Activated T-helper 17 cell treated with anti-CD3 and anti-CD28 coated beads, Interleukin-2, amount 50 U/mL, for 72 hours (primary cell): ENCODE measurements around the gene TPR. TPM values are rescaled to one million over a fixed set of nuclear protein-coding genes. Genes with fewer than 3 reads are reported as not detected.

Experiments used
- ATAC-seq: fragments of 150-1000 bp; cut with Tn5 transposase; replicated peaks from 2 replicates; pipeline ENCODE4 v1.10.0; 2021; ENCODE audit warnings: mild to moderate bottlenecking, moderate library complexity
- H3K27ac Mint-ChIP-seq: one replicate; pipeline ENCODE4 v1.8.0; 2022; ENCODE audit warnings: mixed read lengths
- H3K27me3 Mint-ChIP-seq: one replicate; pipeline ENCODE4 v1.8.0; 2022; ENCODE audit warnings: mixed read lengths
- H3K36me3 Mint-ChIP-seq: one replicate; pipeline ENCODE4 v1.8.0; 2022; ENCODE audit warnings: low read depth, mild to moderate bottlenecking, mixed read lengths
- H3K4me1 Mint-ChIP-seq: one replicate; pipeline ENCODE4 v1.8.0; 2022; ENCODE audit warnings: mixed read lengths
- H3K4me3 Mint-ChIP-seq: one replicate; pipeline ENCODE4 v1.8.0; 2022; ENCODE audit warnings: mild to moderate bottlenecking, mixed read lengths
- H3K9me3 Mint-ChIP-seq: one replicate; pipeline ENCODE4 v1.8.0; 2022; ENCODE audit warnings: mixed read lengths
- total RNA-seq, 2 donors: library from RNA; stranded (reverse); gene quantifications; one replicate each; pipeline ENCODE4 v1.2.3, GENCODE V29; 2022

Gene TPR
- total RNA-seq, 2 donors from 2014 or later: 147 to 156 TPM

- peaks cover 29% of the 10 kb centered on the region for H3K36me3 Mint-ChIP-seq
- no peak overlapping the region for H3K27ac Mint-ChIP-seq
- ATAC-seq: peak; percentile 75
Measured at GRCh38 chr1:186308264-186309060, 66.6 kb downstream of the TPR start.

GRCh38 chr1:186307445-186307844, 67.6 kb downstream of the TPR start:
- no peak overlapping the region for H3K4me3 Mint-ChIP-seq
- peaks cover 14% of the 10 kb centered on the region for H3K4me1 Mint-ChIP-seq
- H3K27ac Mint-ChIP-seq: no peak overlapping the region
- H3K36me3 Mint-ChIP-seq: peaks cover 19% of the 10 kb centered on the region
- no peak for ATAC-seq
- no peaks in the 10 kb centered on the region for H3K27me3 Mint-ChIP-seq
- H3K9me3 Mint-ChIP-seq: no peaks in the 10 kb centered on the region

More at GRCh38 chr1:186308264-186309060, 66.6 kb downstream of the TPR start:
- no peaks in the 10 kb centered on the region for H3K27me3 Mint-ChIP-seq
- H3K9me3 Mint-ChIP-seq: no peaks in the 10 kb centered on the region
- H3K4me3 Mint-ChIP-seq: no peak overlapping the region
- H3K4me1 Mint-ChIP-seq: peaks cover 12% of the 10 kb centered on the region

DNA sequence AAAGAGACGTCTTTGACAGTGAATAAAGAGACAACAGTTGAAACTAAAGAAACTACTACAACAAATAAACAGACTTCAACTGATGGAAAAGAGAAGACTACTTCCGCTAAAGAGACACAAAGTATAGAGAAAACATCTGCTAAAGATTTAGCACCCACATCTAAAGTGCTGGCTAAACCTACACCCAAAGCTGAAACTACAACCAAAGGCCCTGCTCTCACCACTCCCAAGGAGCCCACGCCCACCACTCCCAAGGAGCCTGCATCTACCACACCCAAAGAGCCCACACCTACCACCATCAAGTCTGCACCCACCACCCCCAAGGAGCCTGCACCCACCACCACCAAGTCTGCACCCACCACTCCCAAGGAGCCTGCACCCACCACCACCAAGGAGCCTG, 68.5 kb downstream of the TPR start:
- H3K27ac Mint-ChIP-seq: peak overlapping the region; percentile 52
- peak overlapping the region; percentile 2 for H3K4me3 Mint-ChIP-seq
- no peaks in the 10 kb centered on the region for H3K9me3 Mint-ChIP-seq
- H3K27me3 Mint-ChIP-seq: no peaks in the 10 kb centered on the region
- peaks cover 9% of the 10 kb centered on the region for H3K36me3 Mint-ChIP-seq
- H3K4me1 Mint-ChIP-seq: peaks cover 18% of the 10 kb centered on the region
- no peak for ATAC-seq

- peak; percentile 31 for ATAC-seq
- Mint-ChIP-seq H3K9me3 (no peaks in the 10 kb centered on the region), H3K36me3 (no peaks in the 10 kb centered on the region), H3K27ac (peak overlapping the region; percentile 66), H3K4me1 (peaks cover 18% of the 10 kb centered on the region), H3K27me3 (no peaks in the 10 kb centered on the region), H3K4me3 (peak overlapping the region; percentile 40)
Measured at GRCh38 chr1:186304982-186305949, 69.8 kb downstream of the TPR start.

GRCh38 chr1:186303911-186304310, 71.1 kb downstream of the TPR start:
- Mint-ChIP-seq H3K4me3 (peak overlapping the region; percentile 19), H3K27me3 (no peaks in the 10 kb centered on the region), H3K4me1 (peaks cover 18% of the 10 kb centered on the region), H3K27ac (peak overlapping the region; percentile 6), H3K36me3 (no peaks in the 10 kb centered on the region), H3K9me3 (no peaks in the 10 kb centered on the region)
- no peak for ATAC-seq

DNA sequence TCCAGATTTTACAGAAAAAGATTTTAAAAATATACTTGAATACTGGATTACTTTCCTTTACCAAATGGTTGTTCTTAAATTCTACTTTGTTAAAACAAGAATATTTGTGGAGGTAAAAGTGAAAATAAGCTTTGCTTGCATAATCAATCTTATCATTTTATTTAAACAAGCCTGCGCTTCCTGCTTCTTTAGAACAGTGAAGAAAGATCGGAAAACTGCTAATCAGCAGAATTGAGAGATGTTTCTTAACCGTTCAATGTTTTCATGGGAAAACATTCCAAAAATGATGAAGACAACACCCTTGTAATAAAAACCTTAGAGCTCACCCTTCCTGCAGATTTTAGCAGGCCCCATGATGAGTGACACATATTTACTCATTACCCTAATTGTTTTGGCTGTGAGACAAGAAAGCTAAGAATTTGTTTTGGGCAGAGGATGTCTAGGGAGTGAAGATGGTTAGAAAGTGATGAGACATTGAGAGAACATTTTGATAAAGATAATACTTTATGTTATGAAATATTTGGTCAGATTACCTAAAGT, 72.6 kb downstream of the TPR start:
- H3K27me3 Mint-ChIP-seq: no peaks in the 10 kb centered on the region
- peak overlapping the region; percentile 30 for H3K4me3 Mint-ChIP-seq

GRCh38 chr1:186301448-186301847, 73.6 kb downstream of the TPR start:
- Mint-ChIP-seq H3K4me1 (peaks cover 16% of the 10 kb centered on the region), H3K9me3 (no peaks in the 10 kb centered on the region), H3K27ac (no peak overlapping the region), H3K4me3 (peak overlapping the region; percentile 30), H3K36me3 (no peaks in the 10 kb centered on the region), H3K27me3 (no peaks in the 10 kb centered on the region)
- ATAC-seq: peak; percentile 76

More for the DNA sequence above, 72.6 kb downstream of the TPR start:
- no peaks in the 10 kb centered on the region for H3K9me3 Mint-ChIP-seq
- H3K4me1 Mint-ChIP-seq: peaks cover 18% of the 10 kb centered on the region
- H3K27ac Mint-ChIP-seq: peak overlapping the region; percentile 41
- no peak for ATAC-seq
- no peaks in the 10 kb centered on the region for H3K36me3 Mint-ChIP-seq

- no peak for ATAC-seq
- Mint-ChIP-seq H3K27ac (no peak overlapping the region), H3K9me3 (no peaks in the 10 kb centered on the region), H3K36me3 (no peaks in the 10 kb centered on the region), H3K27me3 (peaks cover 4% of the 10 kb centered on the region), H3K4me3 (peak overlapping the region; percentile 39), H3K4me1 (peaks cover 11% of the 10 kb centered on the region)
Measured at GRCh38 chr1:186300056-186300455, 75.0 kb downstream of the TPR start.

GRCh38 chr1:186299570-186299969, 75.5 kb downstream of the TPR start:
- peaks cover 11% of the 10 kb centered on the region for H3K4me1 Mint-ChIP-seq
- peaks cover 4% of the 10 kb centered on the region for H3K27me3 Mint-ChIP-seq
- ATAC-seq: peak; percentile 25
- no peaks in the 10 kb centered on the region for H3K9me3 Mint-ChIP-seq
- no peaks in the 10 kb centered on the region for H3K36me3 Mint-ChIP-seq
- no peak overlapping the region for H3K27ac Mint-ChIP-seq
- H3K4me3 Mint-ChIP-seq: peak overlapping the region; percentile 39

DNA sequence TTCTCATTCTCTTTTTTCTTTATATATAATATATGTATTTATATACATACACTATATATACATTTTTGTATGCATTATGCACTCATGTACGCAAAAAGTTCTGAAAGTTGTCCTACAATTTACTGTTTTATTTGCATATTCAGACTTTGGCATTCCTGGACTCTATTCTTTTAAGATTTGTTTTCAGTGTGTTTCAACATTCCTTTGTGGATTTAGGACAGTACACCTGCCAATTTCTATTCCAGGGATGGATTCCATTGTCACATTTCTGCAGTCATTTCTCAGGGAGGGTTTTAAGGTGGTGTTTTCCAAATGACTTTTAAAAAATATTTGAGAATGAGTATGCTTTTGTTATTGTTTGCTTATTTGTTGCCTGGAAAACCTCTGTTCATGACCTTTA, 76.2 kb downstream of the TPR start:
- H3K36me3 Mint-ChIP-seq: no peaks in the 10 kb centered on the region
- H3K9me3 Mint-ChIP-seq: no peaks in the 10 kb centered on the region
- peaks cover 8% of the 10 kb centered on the region for H3K4me1 Mint-ChIP-seq
- no peak overlapping the region for H3K27ac Mint-ChIP-seq
- no peak overlapping the region for H3K4me3 Mint-ChIP-seq
- peaks cover 4% of the 10 kb centered on the region for H3K27me3 Mint-ChIP-seq
- no peak for ATAC-seq

DNA sequence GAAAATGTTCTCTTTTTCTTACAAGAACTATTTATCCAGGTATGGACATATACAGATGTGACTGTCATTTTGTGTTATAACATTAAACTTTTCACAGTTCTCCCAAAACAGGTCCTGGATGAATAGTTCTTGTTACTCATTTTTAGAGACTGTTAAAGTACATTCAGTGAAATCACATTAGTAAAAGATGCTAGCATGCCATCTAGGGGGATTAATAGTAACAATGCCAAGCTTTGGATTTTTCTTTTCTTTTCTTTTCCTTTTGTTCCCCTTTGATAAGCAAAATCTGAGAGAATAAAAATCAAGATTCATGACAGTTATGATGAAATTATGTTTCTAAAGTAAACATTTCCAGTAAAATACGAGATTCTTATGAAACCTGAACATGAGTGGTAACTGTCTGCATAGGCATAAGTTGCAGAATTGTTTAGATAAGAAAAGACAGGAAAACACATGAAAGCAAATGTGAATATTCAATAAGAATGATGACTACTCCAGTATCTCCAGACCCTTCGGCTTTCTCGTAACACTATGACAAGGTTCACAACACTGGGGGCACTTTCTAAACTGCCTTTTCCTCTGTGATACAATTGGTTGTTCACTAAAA, 77.5 kb downstream of the TPR start:
- H3K4me3 Mint-ChIP-seq: no peak overlapping the region
- no peaks in the 10 kb centered on the region for H3K9me3 Mint-ChIP-seq
- no peak overlapping the region for H3K27ac Mint-ChIP-seq
- H3K27me3 Mint-ChIP-seq: peaks cover 4% of the 10 kb centered on the region
- no peaks in the 10 kb centered on the region for H3K36me3 Mint-ChIP-seq
- peaks cover 5% of the 10 kb centered on the region for H3K4me1 Mint-ChIP-seq
- no peak for ATAC-seq

DNA sequence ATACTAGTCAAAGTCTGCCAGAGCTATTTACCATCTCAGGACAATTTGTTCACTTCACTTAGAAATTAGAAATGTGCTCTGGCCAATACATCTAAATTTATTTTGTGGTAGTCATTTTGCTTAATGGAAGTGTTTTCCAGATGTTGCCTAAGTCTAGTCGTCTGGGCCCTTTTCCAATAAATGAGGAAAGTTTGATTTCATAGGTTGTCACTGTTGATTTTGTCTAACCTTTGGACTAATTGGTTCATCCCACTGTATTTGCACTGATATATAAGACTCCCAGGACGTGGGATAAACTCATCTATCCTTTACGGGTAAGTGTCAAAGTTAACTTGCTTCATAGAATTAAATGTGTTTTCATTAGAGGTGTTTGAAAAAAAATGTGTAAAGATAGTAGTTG, 79.1 kb downstream of the TPR start, which contains the start of gene PRG4:
Gene PRG4 (plus strand): TSS at position 300 of the 400 bp plus-strand sequence.
- Mint-ChIP-seq H3K9me3 (no peaks in the 10 kb centered on the region), H3K4me1 (no peaks in the 10 kb centered on the region), H3K4me3 (peak within 1 kb of the TSS; percentile 23), H3K27me3 (peaks cover 4% of the 10 kb centered on the region), H3K27ac (no peak within 1 kb of the TSS), H3K36me3 (no peaks in the 10 kb centered on the region)
- no peak for ATAC-seq

- H3K4me1 Mint-ChIP-seq: peaks cover 10% of the 10 kb centered on the region
- no peak overlapping the region for H3K27ac Mint-ChIP-seq
- peaks cover 8% of the 10 kb centered on the region for H3K27me3 Mint-ChIP-seq
- no peaks in the 10 kb centered on the region for H3K9me3 Mint-ChIP-seq
- H3K4me3 Mint-ChIP-seq: no peak overlapping the region
- H3K36me3 Mint-ChIP-seq: no peaks in the 10 kb centered on the region
- no peak for ATAC-seq
Measured at GRCh38 chr1:186292875-186293274, 82.2 kb downstream of the TPR start.

GRCh38 chr1:186291271-186291670, 83.8 kb downstream of the TPR start:
- H3K27ac Mint-ChIP-seq: no peak overlapping the region
- ATAC-seq: no peak
- H3K4me3 Mint-ChIP-seq: no peak overlapping the region
- peaks cover 15% of the 10 kb centered on the region for H3K4me1 Mint-ChIP-seq
- no peaks in the 10 kb centered on the region for H3K36me3 Mint-ChIP-seq
- no peaks in the 10 kb centered on the region for H3K9me3 Mint-ChIP-seq
- peaks cover 11% of the 10 kb centered on the region for H3K27me3 Mint-ChIP-seq
